Activated CD4-positive, alpha-beta T cell treated with anti-CD3 and anti-CD28 coated beads for 36 hours (primary cell): Measurements from ENCODE around the gene PPFIA1. TPM values are rescaled to one million over a fixed set of nuclear protein-coding genes. Genes with fewer than 3 reads are reported as not detected.
A peak's percentile ranks its signal among the peaks of the same experiment; 100 is the strongest.

Experiments
- ATAC-seq: fragments of 200-7000 bp; cut with Tn5 transposase; one replicate; pipeline ENCODE4 v1.10.0; 2021; ENCODE audit warnings: mild to moderate bottlenecking, moderate library complexity
- CTCF ChIA-PET: fragments of 350-600 bp; sonication (Branson Sonifier 250); formaldehyde crosslinking; loops from one replicate; lab custom pipeline; 2021; ENCODE audit warnings: antibody characterized with exemption; lab: Charles Lee
- POLR2A ChIA-PET: fragments of 350-600 bp; sonication (Branson Sonifier 250); formaldehyde crosslinking; loops from one replicate; lab custom pipeline; 2021; ENCODE audit warnings: antibody characterized with exemption, inconsistent platforms; lab: Charles Lee
- DNase-seq: peaks from one replicate; pipeline ENCODE4 v3.0.0-alpha.2; 2020
- H3K27ac Mint-ChIP-seq: one replicate; pipeline ENCODE4 v1.8.0; 2021; ENCODE audit warnings: mixed read lengths
- H3K27me3 Mint-ChIP-seq: one replicate; pipeline ENCODE4 v1.8.0; 2021; ENCODE audit warnings: mixed read lengths
- H3K36me3 Mint-ChIP-seq: one replicate; pipeline ENCODE4 v1.8.0; 2021; ENCODE audit warnings: low read depth, mixed read lengths
- H3K4me1 Mint-ChIP-seq: one replicate; pipeline ENCODE4 v1.8.0; 2021; ENCODE audit warnings: mixed read lengths
- H3K4me3 Mint-ChIP-seq: one replicate; pipeline ENCODE4 v1.8.0; 2021; ENCODE audit warnings: mild to moderate bottlenecking, moderate library complexity, mixed read lengths
- H3K9me3 Mint-ChIP-seq: one replicate; pipeline ENCODE4 v1.8.0; 2021; ENCODE audit warnings: low read depth, mixed read lengths
- intact Hi-C, 2 experiments: fragments of 100-400 bp; cut with DNase I in 1 of 2; cut with micrococcal nuclease in 1 of 2; formaldehyde crosslinking; loops; one replicate each; pipeline versions ENCODE4 v1.14.2 to v1.15.1; 2022 to 2024; cut with DNase I, micrococcal nuclease
- total RNA-seq, 2 experiments: library from RNA; stranded (reverse); gene quantifications; one replicate each; pipeline ENCODE4 v1.2.3, GENCODE V29; 2021

PPFIA1 gene
- total RNA-seq = 10 to 100 TPM; 26.5 to 40.5 TPM

- intact Hi-C loops = loop anchor here (1.0 to 10.0 kb wide), 8 partner anchors 66 to 1427 kb away; partner anchors contain the start of genes CTTN (in 1 of the 2), DHCR7 (in 1 of the 2), FADD (in 1 of the 2) and IGHMBP2 (in 1 of the 2)
- H3K9me3 Mint-ChIP-seq = no peaks in the 10 kb centered on the region
- POLR2A ChIA-PET = no interaction called here
- peaks cover 31% of the 10 kb centered on the region for H3K4me1 Mint-ChIP-seq
- DNase-seq (peak; percentile 97), ATAC-seq (peak; percentile 95)
- H3K4me3 Mint-ChIP-seq = peak within 1 kb of the TSS; percentile 92
- peaks cover 26% of the 10 kb centered on the region for H3K36me3 Mint-ChIP-seq
- peaks cover 10% of the 10 kb centered on the region for H3K27me3 Mint-ChIP-seq
- CTCF ChIA-PET = interaction anchor here (0.5 to 1.1 kb wide), 3 partner anchors 66 to 118 kb away, joined by 3 to 4 read pairs (median 3); no protein-coding TSS in a partner anchor
- H3K27ac Mint-ChIP-seq = peak within 1 kb of the TSS; percentile 89
These were observed at the start of gene PPFIA1 for GRCh38 chr11:70270104-70270876. Gene PPFIA1 (plus strand): TSS chr11:70270690. CDS start chr11:70272173, 1,483 bp downstream.

- DNase-seq = no peak
- POLR2A ChIA-PET = interaction anchor here (0.7 kb wide), 1 partner anchor 10 kb away, joined by 6 read pairs; no protein-coding TSS in a partner anchor
- Mint-ChIP-seq H3K27me3 (no peaks in the 10 kb centered on the region), H3K4me3 (no peak overlapping the region), H3K4me1 (no peaks in the 10 kb centered on the region), H3K9me3 (no peaks in the 10 kb centered on the region), H3K36me3 (no peaks in the 10 kb centered on the region), H3K27ac (no peak overlapping the region)
- ATAC-seq = no peak
- CTCF ChIA-PET = interaction anchor here (0.7 kb wide), 1 partner anchor 514 kb away, joined by 3 read pairs; no protein-coding TSS in a partner anchor
- intact Hi-C loops = no loop called here
These were observed 49.6 kb upstream of the PPFIA1 start for GRCh38 chr11:70220920-70221319.

DNA sequence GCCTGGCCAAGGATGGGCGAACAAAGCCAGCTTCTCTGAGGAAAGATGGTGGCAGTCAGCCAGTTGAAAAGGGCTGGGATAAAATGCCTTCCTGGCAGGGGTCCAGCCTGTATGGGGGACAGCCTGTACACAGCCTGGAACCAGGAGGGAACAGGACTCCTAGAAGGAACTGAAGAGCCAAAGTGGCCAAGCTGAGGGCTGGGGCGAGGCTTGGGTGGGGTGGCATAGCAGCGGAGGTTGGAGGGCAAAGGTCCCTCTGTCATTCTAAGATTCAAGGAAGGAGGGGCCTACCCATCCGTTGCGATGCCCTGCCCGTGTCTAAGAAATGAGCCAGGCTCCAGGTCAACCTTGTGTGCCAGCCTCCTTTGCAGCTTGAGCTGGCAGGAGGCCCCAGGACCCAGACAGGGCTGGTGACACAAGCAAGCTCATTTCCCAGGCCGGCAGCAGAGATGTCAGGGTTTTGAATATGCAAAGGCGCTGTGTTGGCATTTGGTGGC is 44.8 kb upstream of the PPFIA1 start:
- ChIA-PET POLR2A (interaction anchor here (0.6 kb wide), 1 partner anchor 29 kb away, joined by 3 read pairs; no protein-coding TSS in a partner anchor), CTCF (interaction anchor here (0.6 to 2.6 kb wide), 3 partner anchors 10 to 579 kb away, joined by 3 to 8 read pairs (median 3); no protein-coding TSS in a partner anchor)
- intact Hi-C loops = no loop called here
- Mint-ChIP-seq H3K4me3 (no peak overlapping the region), H3K36me3 (no peaks in the 10 kb centered on the region), H3K9me3 (no peaks in the 10 kb centered on the region), H3K27ac (no peak overlapping the region), H3K27me3 (no peaks in the 10 kb centered on the region), H3K4me1 (no peaks in the 10 kb centered on the region)
- DNase-seq (no peak), ATAC-seq (no peak)

GRCh38 chr11:70226183-70226582 is 44.3 kb upstream of the PPFIA1 start:
- ATAC-seq (no peak), DNase-seq (no peak)
- H3K27ac Mint-ChIP-seq = no peak overlapping the region
- CTCF ChIA-PET = interaction anchor here (0.6 to 2.6 kb wide), 2 partner anchors 9 to 311 kb away, joined by 3 to 8 read pairs; no protein-coding TSS in a partner anchor
- intact Hi-C loops = no loop called here
- H3K36me3 Mint-ChIP-seq = no peaks in the 10 kb centered on the region
- no peak overlapping the region for H3K4me3 Mint-ChIP-seq
- H3K27me3 Mint-ChIP-seq = no peaks in the 10 kb centered on the region
- no peaks in the 10 kb centered on the region for H3K4me1 Mint-ChIP-seq
- POLR2A ChIA-PET = interaction anchor here (0.6 kb wide), 1 partner anchor 28 kb away, joined by 3 read pairs; no protein-coding TSS in a partner anchor
- H3K9me3 Mint-ChIP-seq = no peaks in the 10 kb centered on the region

DNA sequence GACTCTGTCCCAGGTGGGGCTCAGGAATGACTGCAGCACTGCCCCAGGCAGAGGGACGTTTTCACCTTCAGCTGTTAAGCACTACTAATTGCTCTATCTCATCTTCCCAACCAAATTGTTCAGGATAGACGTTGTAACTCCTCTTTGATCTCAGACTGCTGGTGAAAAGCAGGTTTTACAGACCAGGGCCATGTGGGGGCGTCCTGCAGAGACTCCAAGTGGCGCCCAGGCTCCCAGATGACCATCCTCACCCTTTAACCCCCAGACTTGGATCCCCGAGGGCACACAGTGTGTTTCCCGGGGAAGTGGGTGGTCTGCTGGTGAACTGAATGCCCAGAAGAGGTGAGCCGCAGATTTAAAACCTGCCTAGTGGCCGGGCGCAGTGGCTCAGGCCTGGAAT is 43.5 kb upstream of the PPFIA1 start:
- no peak overlapping the region for H3K4me3 Mint-ChIP-seq
- H3K27ac Mint-ChIP-seq = no peak overlapping the region
- ATAC-seq (no peak), DNase-seq (no peak)
- no peaks in the 10 kb centered on the region for H3K36me3 Mint-ChIP-seq
- ChIA-PET CTCF (interaction anchor here (2.6 kb wide), 1 partner anchor 8 kb away, joined by 8 read pairs; no protein-coding TSS in a partner anchor), POLR2A (no interaction called here)
- intact Hi-C loops = no loop called here
- H3K9me3 Mint-ChIP-seq = no peaks in the 10 kb centered on the region
- no peaks in the 10 kb centered on the region for H3K4me1 Mint-ChIP-seq
- no peaks in the 10 kb centered on the region for H3K27me3 Mint-ChIP-seq

DNA sequence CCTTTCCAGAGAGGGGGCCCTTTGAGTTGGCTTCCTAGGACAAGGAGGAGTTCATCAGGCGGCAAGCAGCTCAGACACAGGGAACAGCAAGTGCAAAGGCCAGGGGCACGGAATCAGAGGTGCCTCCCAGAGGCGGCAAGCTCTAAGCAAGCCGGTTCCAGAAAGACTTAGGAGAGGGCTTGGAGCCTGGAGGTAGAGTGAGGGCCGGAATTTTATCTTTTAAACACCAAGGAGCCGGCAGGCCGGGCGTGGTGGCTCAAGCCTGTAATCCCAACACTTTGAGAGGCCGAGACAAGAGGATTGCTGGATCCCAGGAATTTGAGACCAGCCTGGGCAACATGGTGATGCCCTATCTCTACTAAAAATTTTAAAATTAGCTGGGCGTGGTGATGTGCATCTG is 40.8 kb upstream of the PPFIA1 start:
- DNase-seq = no peak
- POLR2A ChIA-PET = no interaction called here
- no peaks in the 10 kb centered on the region for H3K9me3 Mint-ChIP-seq
- no peaks in the 10 kb centered on the region for H3K4me1 Mint-ChIP-seq
- H3K27me3 Mint-ChIP-seq = no peaks in the 10 kb centered on the region
- no peaks in the 10 kb centered on the region for H3K36me3 Mint-ChIP-seq
- no peak overlapping the region for H3K4me3 Mint-ChIP-seq
- ATAC-seq = no peak
- CTCF ChIA-PET = interaction anchor here (0.7 to 0.8 kb wide), 2 partner anchors 38 to 94 kb away, joined by 3 to 4 read pairs; no protein-coding TSS in a partner anchor
- no peak overlapping the region for H3K27ac Mint-ChIP-seq
- intact Hi-C loops = no loop called here

- H3K27ac Mint-ChIP-seq = no peak overlapping the region
- intact Hi-C loops = no loop called here
- ATAC-seq (no peak), DNase-seq (no peak)
- no peak overlapping the region for H3K4me3 Mint-ChIP-seq
- no peaks in the 10 kb centered on the region for H3K9me3 Mint-ChIP-seq
- no peaks in the 10 kb centered on the region for H3K4me1 Mint-ChIP-seq
- ChIA-PET CTCF (interaction anchor here (0.7 to 1.4 kb wide), 2 partner anchors 35 to 38 kb away, joined by 3 read pairs; no protein-coding TSS in a partner anchor), POLR2A (no interaction called here)
- no peaks in the 10 kb centered on the region for H3K36me3 Mint-ChIP-seq
- H3K27me3 Mint-ChIP-seq = no peaks in the 10 kb centered on the region
These were observed 40.2 kb upstream of the PPFIA1 start for GRCh38 chr11:70230151-70230839.

GRCh38 chr11:70230840-70231710 is 39.4 kb upstream of the PPFIA1 start:
- ATAC-seq (no peak), DNase-seq (no peak)
- CTCF ChIA-PET = interaction anchor here (1.4 kb wide), 1 partner anchor 36 kb away, joined by 3 read pairs; no protein-coding TSS in a partner anchor
- intact Hi-C loops = no loop called here
- H3K27ac Mint-ChIP-seq = no peak overlapping the region
- POLR2A ChIA-PET = interaction anchor here (0.5 kb wide), 1 partner anchor 10 kb away, joined by 6 read pairs; no protein-coding TSS in a partner anchor
- H3K27me3 Mint-ChIP-seq = no peaks in the 10 kb centered on the region
- H3K36me3 Mint-ChIP-seq = no peaks in the 10 kb centered on the region
- H3K9me3 Mint-ChIP-seq = no peaks in the 10 kb centered on the region
- H3K4me1 Mint-ChIP-seq = no peaks in the 10 kb centered on the region
- H3K4me3 Mint-ChIP-seq = no peak overlapping the region

DNA sequence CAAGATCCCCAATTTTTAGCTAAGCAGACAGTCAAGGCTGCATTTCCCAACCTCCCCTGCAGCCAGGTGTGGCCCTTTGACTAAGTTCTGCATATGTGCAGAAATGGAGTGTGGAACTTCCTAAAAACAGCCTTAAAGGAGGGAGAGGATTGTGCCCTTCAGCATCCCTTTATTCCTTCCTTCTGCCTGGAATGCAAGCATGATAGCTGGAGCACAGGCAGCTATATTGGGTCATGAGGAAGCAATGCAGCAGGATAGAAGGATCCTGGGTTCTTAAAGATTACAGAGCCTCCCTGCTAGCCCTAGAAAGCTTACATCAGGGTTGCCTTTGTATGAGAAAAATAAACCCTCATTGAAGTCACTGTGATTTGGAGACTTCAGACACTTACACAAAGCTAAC is 37.5 kb upstream of the PPFIA1 start:
- no peak for ATAC-seq
- CTCF ChIA-PET = interaction anchor here (0.7 to 0.8 kb wide), 2 partner anchors 29 to 1776 kb away, joined by 3 to 5 read pairs; no protein-coding TSS in a partner anchor
- H3K27me3 Mint-ChIP-seq = no peaks in the 10 kb centered on the region
- H3K4me1 Mint-ChIP-seq = no peaks in the 10 kb centered on the region
- H3K4me3 Mint-ChIP-seq = no peak overlapping the region
- POLR2A ChIA-PET = no interaction called here
- intact Hi-C loops = no loop called here
- H3K9me3 Mint-ChIP-seq = no peaks in the 10 kb centered on the region
- no peak overlapping the region for H3K27ac Mint-ChIP-seq
- no peaks in the 10 kb centered on the region for H3K36me3 Mint-ChIP-seq
- no peak for DNase-seq

DNA sequence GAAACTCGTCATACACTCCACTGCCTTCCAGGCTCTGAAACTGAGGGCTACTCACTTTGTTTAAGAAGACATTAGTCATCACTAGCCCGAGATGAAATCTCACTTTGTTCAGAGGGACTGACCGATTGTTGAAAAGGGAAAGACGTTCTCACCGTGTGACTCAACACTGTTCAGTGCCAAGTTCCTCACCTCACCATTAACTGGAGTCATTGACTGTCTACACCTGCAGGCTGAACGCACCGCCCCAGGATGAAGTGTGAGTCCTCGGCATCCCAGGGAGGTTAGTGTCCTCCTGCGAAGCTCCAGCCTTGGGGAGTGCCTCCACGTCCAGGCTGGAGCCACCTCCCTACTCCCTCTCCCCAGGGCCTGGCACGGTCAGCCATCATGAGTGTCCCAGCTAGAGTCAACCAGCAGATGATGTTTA is 37.0 kb upstream of the PPFIA1 start:
- POLR2A ChIA-PET = no interaction called here
- no peaks in the 10 kb centered on the region for H3K4me1 Mint-ChIP-seq
- H3K27ac Mint-ChIP-seq = no peak overlapping the region
- no peaks in the 10 kb centered on the region for H3K9me3 Mint-ChIP-seq
- ATAC-seq = peak; percentile 63
- intact Hi-C loops = no loop called here
- H3K36me3 Mint-ChIP-seq = no peaks in the 10 kb centered on the region
- CTCF ChIA-PET = no interaction called here
- no peaks in the 10 kb centered on the region for H3K27me3 Mint-ChIP-seq
- H3K4me3 Mint-ChIP-seq = no peak overlapping the region
- no peak for DNase-seq
